ENCODE data around the gene SLK. TPM values are rescaled to one million over a fixed set of nuclear protein-coding genes. Genes with fewer than 3 reads are reported as not detected.

The SLK gene
- total and polyA plus RNA-seq, 4 donors: 13.3 to 86.4 (median 31.3) TPM

DNA sequence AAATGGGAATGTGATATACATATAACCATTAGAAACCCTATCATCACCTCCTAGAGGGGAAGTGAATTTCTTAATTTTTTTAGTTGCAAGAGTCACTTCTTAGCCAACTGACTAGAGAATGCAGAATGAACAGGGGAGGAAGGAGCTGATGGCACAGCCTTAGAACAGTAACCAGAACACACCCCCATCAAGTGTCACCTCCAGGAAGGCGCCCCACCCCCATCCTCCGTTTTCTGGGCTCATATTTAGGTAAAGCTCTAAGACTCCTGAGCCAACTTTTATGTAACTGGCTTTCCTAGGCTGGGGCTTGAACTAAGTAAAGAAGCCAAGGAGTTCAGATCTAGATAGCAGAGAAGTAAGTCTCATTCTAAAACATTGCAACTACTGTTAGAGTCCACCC lies 64.7 kb downstream of the SLK start:
- no peak overlapping the region for H3K4me3 ChIP-seq
- WGBS, 2 donors: 53 to 67% methylated on average over 2 of the region's 2 CpGs

DNA sequence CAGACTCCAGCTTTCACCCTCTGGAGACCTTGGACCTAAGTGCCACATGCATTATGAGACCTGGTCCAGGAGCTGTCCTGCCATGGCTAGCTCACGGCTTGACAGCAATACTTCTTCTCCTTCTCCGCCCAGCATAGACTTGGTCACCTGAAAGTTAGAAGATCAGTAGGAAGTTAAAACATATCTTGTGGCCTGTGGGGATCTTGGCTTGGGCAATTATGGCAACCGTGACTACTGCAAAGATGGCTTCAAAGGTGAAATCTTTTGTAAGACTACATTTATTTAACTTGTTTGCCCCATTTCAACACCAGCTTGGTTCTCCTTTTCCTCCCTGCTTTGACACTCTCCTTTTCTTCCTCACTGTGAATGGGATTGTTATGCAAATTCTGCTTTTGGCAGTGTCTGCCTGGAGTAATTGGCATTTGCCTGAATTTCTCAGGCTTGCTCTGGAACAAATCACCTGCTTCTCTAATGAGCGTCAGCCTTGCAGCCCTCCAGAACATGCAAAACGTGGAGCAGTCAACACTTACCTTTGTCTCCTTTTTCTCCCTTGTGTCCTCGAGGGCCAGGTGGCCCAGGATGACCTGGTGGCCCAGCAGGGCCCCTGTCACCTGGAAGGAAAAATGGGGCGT lies 65.3 kb downstream of the SLK start:
- no peaks in the 10 kb centered on the region for H3K9me3 ChIP-seq (ENCODE audit: control insufficient read depth in 4 of 4, insufficient read depth in 3 of 4, low read length in 3 of 4)
- no peak for TF ChIP-seq CTCF (IDR thresholded peaks at IDR 0.05; ENCODE audit: control extremely low read depth, extremely low read depth)
- no peaks in the 10 kb centered on the region for H3K27me3 ChIP-seq (ENCODE audit: control insufficient read depth in 3 of 3, insufficient read depth in 3 of 3, low read length in 2 of 3)
- no peak overlapping the region for H3K4me3 ChIP-seq
- ATAC-seq (ENCODE audit: insufficient read depth, low FRiP score) (no peak), DNase-seq (no peak)
- no peak overlapping the region for H3K9ac ChIP-seq (ENCODE audit: insufficient read depth in 1 of 2, low read length in 2 of 2)
- H3K36me3 ChIP-seq (ENCODE audit: control insufficient read depth in 4 of 4, insufficient read depth in 4 of 4, low read length in 4 of 4): peaks cover 0 to 24% (median 7%) of the 10 kb centered on the region in 4 donors
- H3K4me1 ChIP-seq (ENCODE audit: control insufficient read depth in 5 of 5, insufficient read depth in 5 of 5, low read length in 5 of 5): peaks cover 0 to 9% (median 0%) of the 10 kb centered on the region in 5 donors
- WGBS, 2 donors: 51 to 83% methylated on average over 7 of the region's 7 CpGs
- H3K27ac ChIP-seq (ENCODE audit: low read depth in 1 of 2, low read length in 1 of 2): no peak overlapping the region

More for the DNA sequence above, 64.7 kb downstream of the SLK start:
- no peak overlapping the region for H3K27ac ChIP-seq (ENCODE audit: low read depth in 1 of 2, low read length in 1 of 2)
- H3K4me1 ChIP-seq (ENCODE audit: control insufficient read depth in 5 of 5, insufficient read depth in 5 of 5, low read length in 5 of 5): peaks cover 0 to 9% (median 0%) of the 10 kb centered on the region in 5 donors
- no peaks in the 10 kb centered on the region for H3K9me3 ChIP-seq (ENCODE audit: control insufficient read depth in 4 of 4, insufficient read depth in 3 of 4, low read length in 3 of 4)
- no peak overlapping the region for H3K9ac ChIP-seq (ENCODE audit: insufficient read depth in 1 of 2, low read length in 2 of 2)
- DNase-seq (no peak), ATAC-seq (ENCODE audit: insufficient read depth, low FRiP score) (no peak)
- no peaks in the 10 kb centered on the region for H3K27me3 ChIP-seq (ENCODE audit: control insufficient read depth in 3 of 3, insufficient read depth in 3 of 3, low read length in 2 of 3)
- H3K36me3 ChIP-seq (ENCODE audit: control insufficient read depth in 4 of 4, insufficient read depth in 4 of 4, low read length in 4 of 4): peaks cover 0 to 24% (median 7%) of the 10 kb centered on the region in 4 donors
- TF ChIP-seq CTCF (IDR thresholded peaks at IDR 0.05; ENCODE audit: control extremely low read depth, extremely low read depth): no peak

DNA sequence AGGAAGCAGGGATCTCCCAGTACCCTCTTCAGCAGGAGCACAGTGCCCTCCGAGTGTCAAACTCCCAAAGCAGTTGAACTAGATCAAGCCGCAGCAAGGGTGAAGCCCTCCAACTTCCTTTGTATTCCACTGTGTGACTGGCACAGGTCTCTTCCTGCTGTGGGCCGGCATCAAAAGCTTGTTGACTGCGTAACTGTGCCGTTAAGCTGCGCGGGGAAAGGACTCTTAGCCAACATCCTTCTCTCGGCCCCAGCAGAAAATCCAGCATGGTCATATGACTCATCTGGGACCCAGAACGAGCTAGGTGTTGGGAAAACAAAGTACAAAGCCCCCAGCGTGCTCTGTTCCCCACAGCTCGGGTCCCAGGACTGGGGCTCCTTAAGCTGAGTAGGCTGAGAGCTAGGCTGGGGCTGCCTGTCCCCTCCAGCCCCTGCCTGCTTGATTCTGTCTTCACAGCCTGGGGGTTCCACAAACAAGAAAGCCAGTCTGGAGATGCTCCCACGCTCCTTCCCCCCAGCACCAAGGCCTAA lies 66.5 kb downstream of the SLK start:
- DNase-seq: no peak
- 43 to 73% methylated on average over 12 of the region's 12 CpGs for WGBS, 2 donors
- ATAC-seq (ENCODE audit: insufficient read depth, low FRiP score): no peak
- no peak for TF ChIP-seq CTCF (IDR thresholded peaks at IDR 0.05; ENCODE audit: control extremely low read depth, extremely low read depth)
- no peaks in the 10 kb centered on the region for H3K9me3 ChIP-seq (ENCODE audit: control insufficient read depth in 4 of 4, insufficient read depth in 3 of 4, low read length in 3 of 4)
- no peaks in the 10 kb centered on the region for H3K27me3 ChIP-seq (ENCODE audit: control insufficient read depth in 3 of 3, insufficient read depth in 3 of 3, low read length in 2 of 3)
- no peak overlapping the region for H3K9ac ChIP-seq (ENCODE audit: insufficient read depth in 1 of 2, low read length in 2 of 2)
- H3K36me3 ChIP-seq (ENCODE audit: control insufficient read depth in 4 of 4, insufficient read depth in 4 of 4, low read length in 4 of 4): peaks cover 0 to 19% (median 7%) of the 10 kb centered on the region in 4 donors
- no peak overlapping the region for H3K27ac ChIP-seq (ENCODE audit: low read depth in 1 of 2, low read length in 1 of 2)
- peaks cover 0 to 5% (median 0%) of the 10 kb centered on the region in 5 donors for H3K4me1 ChIP-seq (ENCODE audit: control insufficient read depth in 5 of 5, insufficient read depth in 5 of 5, low read length in 5 of 5)
- no peak overlapping the region for H3K4me3 ChIP-seq

Measured in lung (tissue), 12 donors.